Pons (tissue), 1 donor: ENCODE results near the gene RFC5.
"Not testable (repeated sequence)": the region's sequence is repeated elsewhere in the genome, so short reads cannot be mapped to it uniquely, and the experiment has no call there.

Experiments
- DNase-seq: peaks from one replicate; pipeline ENCODE4 v3.0.0-alpha.2; 2016; ENCODE audit warnings: low spot score

The RFC5 gene

GRCh38 chr12:118015944-118016343 is 559 bp upstream of the RFC5 start:
- no peak for DNase-seq

GRCh38 chr12:118017926-118018325 is 1.4 kb downstream of the RFC5 start:
- DNase-seq, result no peak

GRCh38 chr12:118020036-118020435 is 3.5 kb downstream of the RFC5 start:
- DNase-seq, result no peak

GRCh38 chr12:118022097-118022727 is 5.7 kb downstream of the RFC5 start:
- not testable (repeated sequence) for DNase-seq

- no peak for DNase-seq
Measured at GRCh38 chr12:118022728-118023109, 6.2 kb downstream of the RFC5 start.

- DNase-seq, result no peak
Measured at GRCh38 chr12:118023301-118023860, 6.9 kb downstream of the RFC5 start.

GRCh38 chr12:118025168-118025567 is 8.7 kb downstream of the RFC5 start:
- DNase-seq, result peak; percentile 25

GRCh38 chr12:118029166-118029565 is 12.7 kb downstream of the RFC5 start:
- no peak for DNase-seq

- DNase-seq, result no peak
Measured at GRCh38 chr12:118032188-118032587, 15.7 kb downstream of the RFC5 start.

GRCh38 chr12:118033323-118033722 is 16.8 kb downstream of the RFC5 start:
- no peak for DNase-seq

GRCh38 chr12:118033902-118034301 is 17.4 kb downstream of the RFC5 start:
- DNase-seq, result no peak

- peak; percentile 56 for DNase-seq
Measured at GRCh38 chr12:118034429-118035189, 18.1 kb downstream of the RFC5 start.

GRCh38 chr12:118035190-118036041 is 18.9 kb downstream of the RFC5 start:
- DNase-seq, result peak; percentile 36

- DNase-seq, result no peak
Measured at GRCh38 chr12:118036672-118037411, 20.3 kb downstream of the RFC5 start.

- no peak for DNase-seq
Measured at GRCh38 chr12:118038137-118038536, 21.6 kb downstream of the RFC5 start.

GRCh38 chr12:118042091-118042490 is 25.6 kb downstream of the RFC5 start:
- no peak for DNase-seq

- DNase-seq, result no peak
Measured at GRCh38 chr12:118044075-118044474, 27.6 kb downstream of the RFC5 start.

GRCh38 chr12:118044577-118044976 is 28.1 kb downstream of the RFC5 start:
- no peak for DNase-seq

GRCh38 chr12:118046430-118046829 is 29.9 kb downstream of the RFC5 start:
- no peak for DNase-seq

GRCh38 chr12:118050972-118051910 is 34.7 kb downstream of the RFC5 start:
- DNase-seq, result no peak
